ENCODE measurements around the gene LSM14B. TPM values are rescaled to one million over a fixed set of nuclear protein-coding genes. Genes with fewer than 3 reads are reported as not detected.

Gene LSM14B
- total and polyA plus RNA-seq, 11 donors: 26.1 to 64.7 (median 54.6) TPM

DNA sequence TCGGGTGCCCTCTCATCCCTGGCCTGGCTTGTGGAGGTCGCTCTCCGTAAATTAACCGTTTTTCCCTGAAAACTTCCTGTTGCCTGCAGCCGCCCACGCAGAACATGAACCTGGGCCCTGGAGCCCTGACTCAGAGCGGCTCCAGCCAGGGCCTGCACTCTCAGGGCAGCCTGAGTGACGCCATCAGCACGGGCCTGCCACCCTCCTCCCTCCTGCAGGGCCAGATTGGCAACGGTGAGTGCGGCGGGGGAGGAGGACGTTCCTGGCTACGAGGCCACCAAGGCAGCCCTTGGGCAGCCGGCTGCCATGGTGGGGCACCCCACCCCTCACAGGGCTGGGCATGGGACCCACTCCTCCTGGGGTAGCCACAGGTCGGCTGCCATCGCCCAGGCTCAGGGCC lies 39.1 kb downstream of the LSM14B start:
- Histone ChIP-seq H3K27ac (no peak overlapping the region), H3K4me3 (no peak overlapping the region), H3K9me3 (no peaks in the 10 kb centered on the region), H3K36me3 (peaks cover 0 to 65% (median 59%) of the 10 kb centered on the region in 9 donors), H3K4me1 (peaks cover 0 to 13% (median 8%) of the 10 kb centered on the region in 12 donors), H3K27me3 (no peaks in the 10 kb centered on the region)
- no peak for ATAC-seq
- 78 to 86% (median 80%) methylated on average over 15 to 17 of the region's 17 CpGs for WGBS, 4 donors
- intact Hi-C loops (cut with DNase I): no loop called here
- TF ChIP-seq, protein P1, sequence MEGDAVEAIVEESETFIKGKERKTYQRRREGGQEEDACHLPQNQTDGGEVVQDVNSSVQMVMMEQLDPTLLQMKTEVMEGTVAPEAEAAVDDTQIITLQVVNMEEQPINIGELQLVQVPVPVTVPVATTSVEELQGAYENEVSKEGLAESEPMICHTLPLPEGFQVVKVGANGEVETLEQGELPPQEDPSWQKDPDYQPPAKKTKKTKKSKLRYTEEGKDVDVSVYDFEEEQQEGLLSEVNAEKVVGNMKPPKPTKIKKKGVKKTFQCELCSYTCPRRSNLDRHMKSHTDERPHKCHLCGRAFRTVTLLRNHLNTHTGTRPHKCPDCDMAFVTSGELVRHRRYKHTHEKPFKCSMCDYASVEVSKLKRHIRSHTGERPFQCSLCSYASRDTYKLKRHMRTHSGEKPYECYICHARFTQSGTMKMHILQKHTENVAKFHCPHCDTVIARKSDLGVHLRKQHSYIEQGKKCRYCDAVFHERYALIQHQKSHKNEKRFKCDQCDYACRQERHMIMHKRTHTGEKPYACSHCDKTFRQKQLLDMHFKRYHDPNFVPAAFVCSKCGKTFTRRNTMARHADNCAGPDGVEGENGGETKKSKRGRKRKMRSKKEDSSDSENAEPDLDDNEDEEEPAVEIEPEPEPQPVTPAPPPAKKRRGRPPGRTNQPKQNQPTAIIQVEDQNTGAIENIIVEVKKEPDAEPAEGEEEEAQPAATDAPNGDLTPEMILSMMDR (IDR thresholded peaks at IDR 0.05): no peak
- no peak for TF ChIP-seq POLR2A (IDR thresholded peaks at IDR 0.05)
- DNase-seq: no peak

DNA sequence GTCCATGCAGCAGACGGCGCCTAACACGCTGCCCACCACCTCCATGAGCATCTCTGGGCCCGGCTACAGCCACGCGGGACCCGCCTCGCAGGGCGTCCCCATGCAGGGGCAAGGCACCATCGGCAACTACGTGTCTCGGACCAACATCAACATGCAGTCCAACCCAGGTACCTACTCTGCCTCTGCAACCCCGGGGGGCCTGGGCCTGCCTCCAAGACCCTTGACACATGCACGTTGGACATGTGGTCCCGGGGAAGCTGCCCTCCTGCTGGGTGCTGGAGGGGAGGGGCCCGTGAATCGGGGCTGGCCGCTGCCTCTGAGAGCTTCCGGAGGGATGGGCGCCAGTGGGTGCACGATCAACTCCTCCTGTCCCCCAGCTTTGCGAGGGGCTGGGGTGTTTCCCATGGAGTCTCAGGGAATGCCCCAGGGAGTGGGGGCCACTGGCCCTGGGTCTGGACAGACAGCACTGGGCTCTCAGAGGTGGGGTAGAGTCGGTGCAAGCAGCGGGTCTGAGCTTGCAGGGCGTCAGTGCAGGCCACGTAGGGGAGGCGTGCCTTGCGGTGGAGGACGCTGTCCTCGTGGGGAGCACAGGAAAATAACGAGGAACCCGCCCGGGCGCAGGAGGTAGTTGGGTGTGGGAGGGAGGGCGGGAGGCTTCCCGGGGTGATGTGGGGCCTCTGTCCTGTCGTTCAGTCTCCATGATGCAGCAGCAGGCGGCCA lies 40.6 kb downstream of the LSM14B start:
- intact Hi-C loops (cut with DNase I): no loop called here
- TF ChIP-seq POLR2A (IDR thresholded peaks at IDR 0.05): no peak
- TF ChIP-seq, protein P1 (IDR thresholded peaks at IDR 0.05): no peak
- peaks cover 0 to 78% (median 62%) of the 10 kb centered on the region in 9 donors for H3K36me3 ChIP-seq

DNA sequence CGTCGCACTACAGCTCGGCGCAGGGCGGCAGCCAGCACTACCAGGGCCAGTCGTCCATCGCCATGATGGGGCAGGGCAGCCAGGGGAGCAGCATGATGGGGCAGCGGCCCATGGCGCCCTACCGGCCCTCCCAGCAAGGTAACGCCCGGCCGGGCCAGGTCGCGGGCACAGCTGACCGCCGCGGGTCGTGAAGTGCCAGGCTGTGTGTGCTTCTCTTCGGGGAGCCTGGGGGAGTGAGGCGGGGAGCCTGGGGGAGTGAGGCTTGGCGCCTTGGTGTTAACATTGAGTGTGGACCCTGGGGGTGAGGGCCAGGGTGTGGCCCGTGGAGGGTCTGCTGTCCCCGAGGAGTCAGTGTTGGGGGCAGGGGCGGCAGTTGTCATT lies 41.2 kb downstream of the LSM14B start:
- 95 to 98% (median 96%) methylated on average over 9 to 25 of the region's 25 CpGs for WGBS, 4 donors
- H3K27ac ChIP-seq: no peak overlapping the region
- no peak for ATAC-seq
- no peak for TF ChIP-seq POLR2A (IDR thresholded peaks at IDR 0.05)
- TF ChIP-seq, protein P1 (IDR thresholded peaks at IDR 0.05): no peak
- H3K4me1 ChIP-seq: no peaks in the 10 kb centered on the region
- H3K27me3 ChIP-seq: no peaks in the 10 kb centered on the region
- no peaks in the 10 kb centered on the region for H3K9me3 ChIP-seq
- no peak overlapping the region for H3K4me3 ChIP-seq
- H3K36me3 ChIP-seq: peaks cover 0 to 83% (median 66%) of the 10 kb centered on the region in 9 donors
- DNase-seq: peak in 1 of 5 donors; percentile 60
- intact Hi-C loops (cut with DNase I): no loop called here

More for the DNA sequence above, 40.6 kb downstream of the LSM14B start:
- Histone ChIP-seq H3K9me3 (no peaks in the 10 kb centered on the region), H3K27me3 (no peaks in the 10 kb centered on the region), H3K27ac (no peak overlapping the region), H3K4me3 (no peak overlapping the region), H3K4me1 (no peaks in the 10 kb centered on the region)
- 91 to 96% (median 94%) methylated on average over 21 to 38 of the region's 38 CpGs for WGBS, 4 donors
- ATAC-seq (no peak), DNase-seq (peak in 1 of 5 donors; percentile 55)

DNA sequence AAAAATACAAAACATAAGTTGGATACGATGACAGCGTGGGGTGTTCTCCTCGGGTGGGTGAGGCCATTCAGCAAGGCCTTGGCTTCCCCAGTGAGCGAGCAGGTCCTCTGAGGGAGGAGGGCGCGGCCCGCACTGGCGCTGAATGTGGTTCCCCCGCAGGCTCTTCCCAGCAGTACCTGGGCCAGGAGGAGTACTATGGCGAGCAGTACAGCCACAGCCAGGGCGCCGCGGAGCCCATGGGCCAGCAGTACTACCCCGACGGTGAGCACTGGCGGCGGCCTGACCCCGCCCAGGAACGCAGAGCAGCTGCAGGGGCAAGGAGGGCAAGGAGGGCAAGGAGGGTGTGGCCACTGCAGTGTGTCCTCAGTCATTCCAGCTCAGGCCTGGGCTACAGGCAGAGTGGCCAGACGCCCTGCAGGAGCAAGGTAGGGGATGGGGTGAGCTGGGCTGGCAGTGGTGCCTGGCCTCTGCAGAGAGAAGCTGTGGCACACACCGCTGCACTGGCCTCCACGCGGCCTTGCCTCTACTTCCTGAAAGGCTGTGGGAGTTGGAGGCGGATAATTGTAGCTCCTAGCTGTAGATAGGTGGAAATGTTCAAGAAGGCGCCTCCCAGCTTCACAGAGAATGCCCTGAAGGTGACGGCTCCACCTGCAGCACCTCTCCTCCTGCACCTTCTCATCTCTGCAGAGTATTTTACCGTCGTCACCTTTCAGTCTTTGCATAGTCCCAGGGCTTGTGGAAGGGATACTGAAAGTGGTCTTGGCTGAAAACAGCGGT lies 41.9 kb downstream of the LSM14B start:
- 94 to 96% (median 96%) methylated on average over 18 to 29 of the region's 29 CpGs for WGBS, 4 donors
- no peaks in the 10 kb centered on the region for H3K9me3 ChIP-seq
- DNase-seq: peak in 1 of 5 donors; percentile 63
- peaks cover 0 to 90% (median 69%) of the 10 kb centered on the region in 9 donors for H3K36me3 ChIP-seq
- intact Hi-C loops (cut with DNase I): no loop called here
- ATAC-seq: no peak
- no peak for TF ChIP-seq POLR2A (IDR thresholded peaks at IDR 0.05)
- TF ChIP-seq, protein P1 (IDR thresholded peaks at IDR 0.05): no peak
- H3K4me3 ChIP-seq: no peak overlapping the region
- H3K27me3 ChIP-seq: no peaks in the 10 kb centered on the region
- H3K27ac ChIP-seq: no peak overlapping the region
- H3K4me1 ChIP-seq: no peaks in the 10 kb centered on the region

Data from heart left ventricle (tissue), 16 donors.